A673 (cell line): Measurements from ENCODE around the gene ACSL3. TPM values are rescaled to one million over a fixed set of nuclear protein-coding genes. Genes with fewer than 3 reads are reported as not detected.
A peak's percentile ranks its signal among the peaks of the same experiment; 100 is the strongest.

Experiments
- BruUV-seq: library from RNA; stranded (reverse); fragments of 400-500 nt; replicated peaks from 2 replicates; lab custom pipeline; 2021; lab: Mats Ljungman, UMichigan
- CTCF ChIA-PET: fragments of 300-600 bp; sonication (Branson Sonifier 250); formaldehyde crosslinking; loops from one replicate; lab custom pipeline; 2022; ENCODE audit warnings: antibody characterized with exemption; lab: Charles Lee
- POLR2A ChIA-PET: fragments of 300-600 bp; sonication (Branson Sonifier 250); formaldehyde crosslinking; loops from one replicate; lab custom pipeline; 2022; ENCODE audit warnings: antibody characterized with exemption; ENCODE audit not compliant: low non-redundant PET; lab: Charles Lee
- DNase-seq: peaks from one replicate; pipeline ENCODE4 v3.0.0-alpha.2; 2015; ENCODE audit warnings: low spot score
- H3K27ac ChIP-seq: fragments of 200-600 bp; sonication (generic); 2 replicates; pipeline ENCODE4 v1.5.1; 2016; ENCODE audit warnings: mixed run types, low read depth, mild to moderate bottlenecking, mixed read lengths, antibody characterized with exemption, low read length; ENCODE audit not compliant: poor library complexity, severe bottlenecking
- H3K27me3 ChIP-seq: fragments of 200-600 bp; sonication (generic); replicated peaks from 2 replicates; pipeline ENCODE4 v1.6.1; 2017; ENCODE audit warnings: mixed run types, low read depth, mild to moderate bottlenecking, mixed read lengths, antibody characterized with exemption, low read length; ENCODE audit not compliant: insufficient read depth, poor library complexity
- H3K36me3 ChIP-seq: fragments of 200-600 bp; sonication (generic); 2 replicates; pipeline ENCODE4 v1.6.1; 2016; ENCODE audit warnings: mixed run types, mild to moderate bottlenecking, mixed read lengths, antibody characterized with exemption, low read length; ENCODE audit not compliant: insufficient read depth, poor library complexity, severe bottlenecking
- H3K4me1 ChIP-seq: fragments of 200-600 bp; sonication (generic); 2 replicates; pipeline ENCODE4 v1.6.1; 2017; ENCODE audit warnings: mixed run types, mild to moderate bottlenecking, mixed read lengths, antibody characterized with exemption, low read length; ENCODE audit not compliant: insufficient read depth, poor library complexity, severe bottlenecking
- H3K4me3 ChIP-seq: fragments of 200-600 bp; sonication (generic); 2 replicates; pipeline ENCODE4 v1.5.1; 2016; ENCODE audit warnings: low read depth, mixed run types, mild to moderate bottlenecking, mixed read lengths, low read length; ENCODE audit not compliant: poor library complexity, severe bottlenecking
- H3K9me3 ChIP-seq: fragments of 200-600 bp; sonication (generic); 2 replicates; pipeline ENCODE4 v1.6.1; 2016; ENCODE audit warnings: mixed run types, low read depth, mild to moderate bottlenecking, mixed read lengths, antibody characterized with exemption, low read length; ENCODE audit not compliant: poor library complexity, severe bottlenecking
- EZH2 ChIP-seq: fragments of 200-600 bp; sonication (generic); IDR thresholded peaks from 2 replicates; pipeline ENCODE4 v1.6.1; 2017; ENCODE audit warnings: borderline replicate concordance, low read depth, mild to moderate bottlenecking, mixed read lengths, antibody characterized with exemption, low read length; ENCODE audit not compliant: poor library complexity, severe bottlenecking
- intact Hi-C: fragments of 100-400 bp; cut with micrococcal nuclease; formaldehyde crosslinking; loops from one replicate; pipeline ENCODE4 v1.10.0; 2022; ENCODE audit not compliant: unreplicated experiment
- total RNA-seq: library from RNA; stranded (reverse); gene quantifications from 2 replicates; pipeline ENCODE4 v1.2.3, GENCODE V29; 2021
- TF ChIP-seq, protein P1 (sequence below): fragments of 300-800, 200-600 bp; sonication (generic); conservative IDR thresholded peaks from 2 replicates; pipeline ENCODE4 v1.5.1; 2017; ENCODE audit warnings: low read depth, mild to moderate bottlenecking, antibody characterized with exemption, low read length, moderate library complexity, mixed read lengths

ACSL3 gene
- total RNA-seq, 1 experiment from 2014 or later: 163 TPM

GRCh38 chr2:222939979-222940378 is 79.1 kb downstream of the ACSL3 start:
- Histone ChIP-seq H3K4me1 (peaks cover 20% of the 10 kb centered on the region), H3K27ac (no peak overlapping the region), H3K27me3 (no peaks in the 10 kb centered on the region), H3K36me3 (peaks cover 51% of the 10 kb centered on the region), H3K9me3 (peaks cover 18% of the 10 kb centered on the region), H3K4me3 (no peak overlapping the region)
- intact Hi-C loops: loop anchor here (5.0 kb wide), 1 partner anchor 248 kb away; no protein-coding TSS in a partner anchor
- BruUV-seq: no TSS peak
- CTCF ChIA-PET: interaction anchor here (0.6 to 1.1 kb wide), 2 partner anchors 178 to 285 kb away, joined by 3 read pairs; no protein-coding TSS in a partner anchor
- TF ChIP-seq, protein P1, sequence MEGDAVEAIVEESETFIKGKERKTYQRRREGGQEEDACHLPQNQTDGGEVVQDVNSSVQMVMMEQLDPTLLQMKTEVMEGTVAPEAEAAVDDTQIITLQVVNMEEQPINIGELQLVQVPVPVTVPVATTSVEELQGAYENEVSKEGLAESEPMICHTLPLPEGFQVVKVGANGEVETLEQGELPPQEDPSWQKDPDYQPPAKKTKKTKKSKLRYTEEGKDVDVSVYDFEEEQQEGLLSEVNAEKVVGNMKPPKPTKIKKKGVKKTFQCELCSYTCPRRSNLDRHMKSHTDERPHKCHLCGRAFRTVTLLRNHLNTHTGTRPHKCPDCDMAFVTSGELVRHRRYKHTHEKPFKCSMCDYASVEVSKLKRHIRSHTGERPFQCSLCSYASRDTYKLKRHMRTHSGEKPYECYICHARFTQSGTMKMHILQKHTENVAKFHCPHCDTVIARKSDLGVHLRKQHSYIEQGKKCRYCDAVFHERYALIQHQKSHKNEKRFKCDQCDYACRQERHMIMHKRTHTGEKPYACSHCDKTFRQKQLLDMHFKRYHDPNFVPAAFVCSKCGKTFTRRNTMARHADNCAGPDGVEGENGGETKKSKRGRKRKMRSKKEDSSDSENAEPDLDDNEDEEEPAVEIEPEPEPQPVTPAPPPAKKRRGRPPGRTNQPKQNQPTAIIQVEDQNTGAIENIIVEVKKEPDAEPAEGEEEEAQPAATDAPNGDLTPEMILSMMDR: no peak
- TF ChIP-seq EZH2: no peak
- no peak for DNase-seq
- POLR2A ChIA-PET: no interaction called here

- POLR2A ChIA-PET: interaction anchor here (0.7 kb wide), 1 partner anchor 52 kb away, joined by 3 read pairs; no protein-coding TSS in a partner anchor
- TSS peak; percentile 30 for BruUV-seq
These were observed 80.7 kb downstream of the ACSL3 start for GRCh38 chr2:222941510-222942032.

DNA sequence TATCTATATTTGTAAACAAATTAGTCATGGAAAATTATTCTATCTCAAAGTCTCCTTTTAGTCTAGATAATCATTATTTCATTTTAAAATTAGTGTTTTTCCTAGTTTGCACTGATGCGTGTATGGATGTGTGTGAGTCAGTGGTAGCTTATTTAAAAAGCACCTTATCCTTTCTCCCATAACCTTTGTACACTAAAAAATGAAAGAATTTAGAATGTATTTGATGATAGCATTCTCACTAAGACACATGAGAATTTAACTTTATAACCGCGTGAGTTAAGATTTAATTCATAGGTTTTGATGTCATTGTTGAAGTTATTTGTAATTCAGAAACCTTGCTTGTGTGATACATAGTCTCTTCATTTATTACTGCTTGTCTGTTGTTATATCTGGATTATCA is 81.7 kb downstream of the ACSL3 start:
- Histone ChIP-seq H3K27ac (no peak overlapping the region), H3K27me3 (no peaks in the 10 kb centered on the region), H3K36me3 (peaks cover 28% of the 10 kb centered on the region), H3K9me3 (peaks cover 13% of the 10 kb centered on the region), H3K4me1 (peaks cover 28% of the 10 kb centered on the region), H3K4me3 (no peak overlapping the region)
- POLR2A ChIA-PET: no interaction called here
- intact Hi-C loops: no loop called here
- BruUV-seq: no TSS peak
- no peak for DNase-seq
- CTCF ChIA-PET: no interaction called here
- TF ChIP-seq EZH2: no peak
- TF ChIP-seq, protein P1: no peak

More at GRCh38 chr2:222941510-222942032, 80.7 kb downstream of the ACSL3 start:
- Histone ChIP-seq H3K36me3 (peaks cover 38% of the 10 kb centered on the region), H3K27me3 (no peaks in the 10 kb centered on the region), H3K4me1 (peaks cover 28% of the 10 kb centered on the region), H3K4me3 (no peak overlapping the region), H3K9me3 (peaks cover 18% of the 10 kb centered on the region), H3K27ac (no peak overlapping the region)
- TF ChIP-seq, protein P1: no peak
- TF ChIP-seq EZH2: no peak
- intact Hi-C loops: no loop called here
- no peak for DNase-seq
- CTCF ChIA-PET: interaction anchor here (1.0 kb wide), 1 partner anchor 150 kb away, joined by 4 read pairs; no protein-coding TSS in a partner anchor
